GM10248 (cell line): ENCODE results near the gene HMOX1.
A peak's percentile ranks its signal among the peaks of the same experiment; 100 is the strongest.

ENCODE experiments used
- CTCF ChIA-PET: fragments of 300-600 bp; sonication (Branson Sonifier 250); formaldehyde crosslinking; extraction: SDS; loops from one replicate; lab custom pipeline; 2021; ENCODE audit warnings: antibody characterized with exemption; lab: Yijun Ruan, JAX
- POLR2A ChIA-PET: fragments of 350-650 bp; sonication (Branson Sonifier 250); formaldehyde crosslinking; extraction: SDS; loops from one replicate; lab custom pipeline; 2020; ENCODE audit warnings: antibody characterized with exemption; lab: Yijun Ruan, JAX
- DNase-seq: peaks from one replicate; pipeline ENCODE4 v3.0.0; 2012; ENCODE audit errors: extremely low spot score
- TF ChIP-seq, protein P1 (sequence below): IDR thresholded peaks from 2 replicates; pipeline ENCODE4 v1.5.1; 2012; ENCODE audit warnings: mild to moderate bottlenecking, low read depth; ENCODE audit errors: extremely low read depth, missing control alignments, control extremely low read depth

HMOX1 gene

DNA sequence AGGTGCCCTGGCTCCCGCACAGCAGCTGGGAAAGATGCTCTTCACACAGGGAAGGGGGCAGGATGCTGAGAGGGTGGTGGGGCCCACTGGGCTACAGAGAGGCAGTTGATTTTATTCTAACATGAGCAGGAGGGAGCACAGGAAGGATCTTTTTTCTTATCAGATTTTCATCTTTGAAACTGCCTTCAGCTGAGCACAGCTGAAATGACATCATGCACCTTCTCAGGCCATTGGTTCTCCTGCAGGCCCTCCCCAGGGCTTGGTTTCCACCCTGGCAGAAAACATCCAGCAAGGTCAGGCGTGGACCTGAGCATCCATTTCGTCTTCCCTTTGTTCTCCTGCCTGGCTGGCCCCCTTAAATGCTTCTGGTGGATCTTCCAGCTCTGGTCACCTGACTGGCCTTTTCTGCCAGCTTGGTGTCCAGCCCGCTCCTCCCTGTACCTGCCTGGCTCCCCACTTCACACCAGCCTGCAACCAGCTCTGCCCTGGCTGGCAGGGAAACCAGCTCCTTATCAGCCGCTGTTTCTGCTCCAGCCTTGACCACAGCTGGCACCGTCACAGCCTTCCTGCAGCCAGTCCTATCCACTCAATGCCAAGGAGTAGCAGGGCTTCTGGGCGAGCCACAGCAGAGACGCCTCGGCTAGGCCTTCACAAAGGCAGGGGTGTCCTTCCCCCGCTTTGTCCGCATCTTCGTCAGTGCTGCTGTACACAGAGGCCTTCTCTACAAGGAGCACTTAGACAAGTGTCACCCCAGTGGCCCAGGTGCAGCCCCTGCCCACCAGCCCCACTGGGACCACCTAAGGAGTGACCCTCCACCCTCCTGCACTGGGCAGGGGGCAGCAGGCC, 44.7 kb upstream of the HMOX1 start:
- TF ChIP-seq, protein P1, sequence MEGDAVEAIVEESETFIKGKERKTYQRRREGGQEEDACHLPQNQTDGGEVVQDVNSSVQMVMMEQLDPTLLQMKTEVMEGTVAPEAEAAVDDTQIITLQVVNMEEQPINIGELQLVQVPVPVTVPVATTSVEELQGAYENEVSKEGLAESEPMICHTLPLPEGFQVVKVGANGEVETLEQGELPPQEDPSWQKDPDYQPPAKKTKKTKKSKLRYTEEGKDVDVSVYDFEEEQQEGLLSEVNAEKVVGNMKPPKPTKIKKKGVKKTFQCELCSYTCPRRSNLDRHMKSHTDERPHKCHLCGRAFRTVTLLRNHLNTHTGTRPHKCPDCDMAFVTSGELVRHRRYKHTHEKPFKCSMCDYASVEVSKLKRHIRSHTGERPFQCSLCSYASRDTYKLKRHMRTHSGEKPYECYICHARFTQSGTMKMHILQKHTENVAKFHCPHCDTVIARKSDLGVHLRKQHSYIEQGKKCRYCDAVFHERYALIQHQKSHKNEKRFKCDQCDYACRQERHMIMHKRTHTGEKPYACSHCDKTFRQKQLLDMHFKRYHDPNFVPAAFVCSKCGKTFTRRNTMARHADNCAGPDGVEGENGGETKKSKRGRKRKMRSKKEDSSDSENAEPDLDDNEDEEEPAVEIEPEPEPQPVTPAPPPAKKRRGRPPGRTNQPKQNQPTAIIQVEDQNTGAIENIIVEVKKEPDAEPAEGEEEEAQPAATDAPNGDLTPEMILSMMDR, result no peak
- CTCF ChIA-PET, result interaction anchor here (1.2 to 2.5 kb wide), 3 partner anchors 12 to 17 kb away, joined by 3 to 6 read pairs (median 3); no protein-coding TSS in a partner anchor
- DNase-seq, result no peak
- POLR2A ChIA-PET, result interaction anchor here (0.6 kb wide), 1 partner anchor 19 kb away, joined by 3 read pairs; no protein-coding TSS in a partner anchor

DNA sequence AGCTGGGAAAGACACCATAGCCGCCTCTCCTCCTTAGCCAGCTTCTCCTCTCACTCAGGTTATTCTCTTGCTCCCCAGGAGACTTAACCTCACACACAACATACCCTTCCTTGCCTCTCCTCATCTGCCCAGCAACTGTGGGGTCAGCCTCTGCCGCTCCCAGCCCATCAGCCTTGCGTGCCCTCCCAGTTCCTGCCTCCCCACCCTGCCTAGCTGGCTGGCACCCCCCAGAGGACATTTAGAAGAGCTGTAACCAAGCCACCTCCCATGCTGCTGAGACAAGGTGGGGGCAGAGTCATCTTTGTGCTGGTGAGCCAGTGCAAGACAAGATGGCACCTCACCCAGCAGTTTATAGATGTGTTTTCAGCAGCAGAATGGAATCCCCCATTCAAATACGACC, 43.0 kb upstream of the HMOX1 start:
- ChIA-PET CTCF (interaction anchor here (1.4 to 2.5 kb wide), 3 partner anchors 10 to 15 kb away, joined by 3 to 6 read pairs (median 3); no protein-coding TSS in a partner anchor), POLR2A (no interaction called here)
- no peak for DNase-seq
- TF ChIP-seq, protein P1, result peak; percentile 19

DNA sequence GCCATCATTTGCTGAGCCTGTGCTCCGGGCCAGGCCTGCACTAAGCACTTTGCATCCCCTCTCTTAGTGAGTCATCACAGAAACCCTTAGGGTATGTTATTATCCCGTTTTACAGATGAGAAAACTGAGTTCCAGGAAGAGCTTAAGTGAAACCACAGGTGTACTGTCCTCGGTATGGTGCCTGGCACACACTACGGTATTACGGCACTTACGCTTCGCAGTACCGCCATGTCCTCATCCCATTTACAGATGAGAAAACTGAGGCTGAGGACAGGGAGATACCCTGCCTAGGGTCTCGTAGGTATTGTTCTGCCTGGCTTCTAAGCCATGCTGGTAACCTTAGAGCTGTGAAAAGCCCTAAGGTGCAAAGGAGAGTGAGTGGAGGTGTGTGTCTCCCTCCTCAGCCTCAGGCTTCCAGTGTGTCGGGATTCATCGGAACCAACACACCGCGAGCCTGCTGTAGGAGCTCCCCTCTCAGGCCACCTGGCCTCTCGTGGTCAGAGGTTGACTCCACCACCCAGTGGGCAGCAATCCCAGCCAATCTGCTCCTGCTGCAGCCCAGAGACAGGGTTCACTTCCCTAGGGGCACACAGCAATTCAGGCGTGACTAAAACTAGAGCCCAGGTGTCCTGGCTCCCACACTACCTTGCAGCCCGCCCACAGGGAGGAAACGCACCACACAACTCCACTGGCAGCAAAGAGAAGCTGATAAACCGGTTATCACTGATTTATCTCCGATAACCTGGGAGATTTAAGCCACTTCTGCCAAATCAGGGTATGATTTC, 39.6 kb upstream of the HMOX1 start:
- DNase-seq, result no peak
- ChIA-PET POLR2A (no interaction called here), CTCF (interaction anchor here (1.4 to 2.9 kb wide), 2 partner anchors 10 kb away, joined by 5 to 12 read pairs; no protein-coding TSS in a partner anchor)
- TF ChIP-seq, protein P1, result no peak

DNA sequence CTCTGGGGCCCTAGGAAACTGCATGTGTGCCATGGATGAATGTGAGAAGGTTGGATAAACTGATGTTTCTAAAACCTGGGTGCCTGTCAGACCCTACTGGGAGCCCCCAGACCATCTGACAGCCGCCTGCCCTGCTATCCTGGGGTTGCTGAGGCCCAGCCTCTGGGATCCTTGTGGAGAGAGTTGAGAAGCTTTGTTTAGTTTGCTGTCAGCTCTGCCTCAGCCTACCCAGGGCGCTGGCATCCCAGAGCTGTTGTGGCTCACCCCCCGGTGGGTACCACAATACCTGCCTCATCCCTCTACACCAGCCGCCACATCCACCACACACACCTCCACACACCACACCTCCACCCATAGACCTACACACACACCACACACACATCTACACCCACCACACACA, 38.5 kb upstream of the HMOX1 start:
- TF ChIP-seq, protein P1, result no peak
- POLR2A ChIA-PET, result no interaction called here
- no peak for DNase-seq
- CTCF ChIA-PET, result interaction anchor here (1.4 kb wide), 1 partner anchor 12 kb away, joined by 5 read pairs; no protein-coding TSS in a partner anchor

DNA sequence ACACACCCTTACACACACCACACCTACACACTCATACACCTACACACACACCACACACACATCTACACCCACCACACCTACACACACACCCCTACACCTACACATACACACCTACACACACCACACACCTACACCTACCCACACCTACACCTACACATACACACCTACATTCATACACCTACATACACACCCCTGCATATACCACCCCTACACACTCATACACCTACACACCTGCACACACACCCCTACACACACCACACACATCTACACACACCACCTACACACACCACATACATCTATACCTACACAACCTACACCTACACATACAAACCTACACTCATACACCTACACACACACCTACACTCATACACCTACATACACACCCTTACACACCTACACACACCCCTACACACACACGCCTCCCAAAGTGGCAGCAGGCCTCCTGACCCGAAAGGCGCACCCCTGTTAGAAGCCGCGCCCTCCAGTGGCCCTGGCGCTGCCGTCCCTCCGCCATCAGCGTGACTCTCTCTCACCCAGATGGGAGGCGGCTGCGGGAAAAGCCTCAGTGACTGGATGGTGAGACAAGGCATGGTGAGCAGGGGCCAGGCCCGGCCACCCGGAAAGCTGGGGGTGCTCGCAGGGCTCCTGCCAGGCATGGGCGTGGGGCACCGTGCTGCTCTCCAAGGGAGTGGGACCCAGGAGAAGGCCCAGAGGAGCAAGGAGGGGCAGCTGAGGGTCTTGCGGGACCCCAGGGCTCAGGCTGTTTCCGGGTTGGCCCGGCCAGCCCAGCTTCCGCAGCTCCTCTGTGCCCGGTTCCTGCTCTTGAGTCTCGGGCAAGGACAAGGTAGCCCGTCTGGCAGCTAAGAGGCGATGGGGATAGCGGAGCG, 37.0 kb upstream of the HMOX1 start:
- POLR2A ChIA-PET, result no interaction called here
- CTCF ChIA-PET, result interaction anchor here (0.7 to 1.5 kb wide), 4 partner anchors 13 to 550 kb away, joined by 3 to 4 read pairs (median 3); no protein-coding TSS in a partner anchor
- TF ChIP-seq, protein P1, result no peak
- DNase-seq, result no peak
